ENCODE measurements around the gene CNN1. TPM values are rescaled to one million over a fixed set of nuclear protein-coding genes. Genes with fewer than 3 reads are reported as not detected.

Gene CNN1
- total and polyA plus RNA-seq, 2 experiments from 2014 or later = 13.3 to 20.9 TPM

DNA sequence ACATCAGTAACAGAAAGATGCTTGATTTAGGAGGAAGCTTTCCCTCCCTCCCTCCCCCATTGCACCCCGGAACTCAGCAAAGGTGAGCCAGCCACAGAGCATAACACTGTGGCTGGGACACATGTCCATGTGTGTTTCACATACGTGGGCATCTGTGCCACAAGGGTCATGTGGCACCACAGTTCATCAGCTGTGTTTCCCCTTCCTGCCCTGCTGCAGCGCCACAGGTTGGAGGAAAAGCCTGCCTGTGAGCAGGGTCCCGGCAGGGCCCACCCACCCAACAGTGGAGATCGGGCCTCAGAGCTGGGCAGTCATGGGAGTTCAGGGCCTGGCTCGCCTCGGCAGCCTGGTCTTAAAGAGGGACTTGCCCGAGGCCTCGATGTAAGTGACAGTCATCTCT lies 36.0 kb downstream of the CNN1 start (continued):
- no peak for TF ChIP-seq STAT1 (IDR thresholded peaks at IDR 0.05; ENCODE audit: unreplicated experiment)
- no peak for TF ChIP-seq ZNF331 (CRISPR knock-in tag; IDR thresholded peaks at IDR 0.05; ENCODE audit: low read depth)
- TF ChIP-seq EZH2 (IDR thresholded peaks at IDR 0.05; ENCODE audit: low read depth, unreplicated experiment) = no peak

- TF ChIP-seq ZNF114 (CRISPR knock-in tag; IDR thresholded peaks at IDR 0.05) (no peak), ETS1 (IDR thresholded peaks at IDR 0.05) (no peak), EZH2phosphoT487 (IDR thresholded peaks at IDR 0.05; ENCODE audit: unreplicated experiment) (no peak), POLR2AphosphoS5 (IDR thresholded peaks at IDR 0.05; ENCODE audit: low read depth) (no peak), EZH2 (IDR thresholded peaks at IDR 0.05; ENCODE audit: low read depth, unreplicated experiment) (no peak), JUNB (IDR thresholded peaks at IDR 0.05; ENCODE audit: unreplicated experiment) (no peak), STAT1 (IDR thresholded peaks at IDR 0.05; ENCODE audit: unreplicated experiment) (no peak), REST (IDR thresholded peaks at IDR 0.05; ENCODE audit: unreplicated experiment) (no peak), CREB1 (CRISPR knock-in tag; IDR thresholded peaks at IDR 0.05; ENCODE audit: low read depth) (no peak), NANOG (IDR thresholded peaks at IDR 0.05; ENCODE audit: borderline replicate concordance) (no peak)
- TF ChIP-seq, protein P1, sequence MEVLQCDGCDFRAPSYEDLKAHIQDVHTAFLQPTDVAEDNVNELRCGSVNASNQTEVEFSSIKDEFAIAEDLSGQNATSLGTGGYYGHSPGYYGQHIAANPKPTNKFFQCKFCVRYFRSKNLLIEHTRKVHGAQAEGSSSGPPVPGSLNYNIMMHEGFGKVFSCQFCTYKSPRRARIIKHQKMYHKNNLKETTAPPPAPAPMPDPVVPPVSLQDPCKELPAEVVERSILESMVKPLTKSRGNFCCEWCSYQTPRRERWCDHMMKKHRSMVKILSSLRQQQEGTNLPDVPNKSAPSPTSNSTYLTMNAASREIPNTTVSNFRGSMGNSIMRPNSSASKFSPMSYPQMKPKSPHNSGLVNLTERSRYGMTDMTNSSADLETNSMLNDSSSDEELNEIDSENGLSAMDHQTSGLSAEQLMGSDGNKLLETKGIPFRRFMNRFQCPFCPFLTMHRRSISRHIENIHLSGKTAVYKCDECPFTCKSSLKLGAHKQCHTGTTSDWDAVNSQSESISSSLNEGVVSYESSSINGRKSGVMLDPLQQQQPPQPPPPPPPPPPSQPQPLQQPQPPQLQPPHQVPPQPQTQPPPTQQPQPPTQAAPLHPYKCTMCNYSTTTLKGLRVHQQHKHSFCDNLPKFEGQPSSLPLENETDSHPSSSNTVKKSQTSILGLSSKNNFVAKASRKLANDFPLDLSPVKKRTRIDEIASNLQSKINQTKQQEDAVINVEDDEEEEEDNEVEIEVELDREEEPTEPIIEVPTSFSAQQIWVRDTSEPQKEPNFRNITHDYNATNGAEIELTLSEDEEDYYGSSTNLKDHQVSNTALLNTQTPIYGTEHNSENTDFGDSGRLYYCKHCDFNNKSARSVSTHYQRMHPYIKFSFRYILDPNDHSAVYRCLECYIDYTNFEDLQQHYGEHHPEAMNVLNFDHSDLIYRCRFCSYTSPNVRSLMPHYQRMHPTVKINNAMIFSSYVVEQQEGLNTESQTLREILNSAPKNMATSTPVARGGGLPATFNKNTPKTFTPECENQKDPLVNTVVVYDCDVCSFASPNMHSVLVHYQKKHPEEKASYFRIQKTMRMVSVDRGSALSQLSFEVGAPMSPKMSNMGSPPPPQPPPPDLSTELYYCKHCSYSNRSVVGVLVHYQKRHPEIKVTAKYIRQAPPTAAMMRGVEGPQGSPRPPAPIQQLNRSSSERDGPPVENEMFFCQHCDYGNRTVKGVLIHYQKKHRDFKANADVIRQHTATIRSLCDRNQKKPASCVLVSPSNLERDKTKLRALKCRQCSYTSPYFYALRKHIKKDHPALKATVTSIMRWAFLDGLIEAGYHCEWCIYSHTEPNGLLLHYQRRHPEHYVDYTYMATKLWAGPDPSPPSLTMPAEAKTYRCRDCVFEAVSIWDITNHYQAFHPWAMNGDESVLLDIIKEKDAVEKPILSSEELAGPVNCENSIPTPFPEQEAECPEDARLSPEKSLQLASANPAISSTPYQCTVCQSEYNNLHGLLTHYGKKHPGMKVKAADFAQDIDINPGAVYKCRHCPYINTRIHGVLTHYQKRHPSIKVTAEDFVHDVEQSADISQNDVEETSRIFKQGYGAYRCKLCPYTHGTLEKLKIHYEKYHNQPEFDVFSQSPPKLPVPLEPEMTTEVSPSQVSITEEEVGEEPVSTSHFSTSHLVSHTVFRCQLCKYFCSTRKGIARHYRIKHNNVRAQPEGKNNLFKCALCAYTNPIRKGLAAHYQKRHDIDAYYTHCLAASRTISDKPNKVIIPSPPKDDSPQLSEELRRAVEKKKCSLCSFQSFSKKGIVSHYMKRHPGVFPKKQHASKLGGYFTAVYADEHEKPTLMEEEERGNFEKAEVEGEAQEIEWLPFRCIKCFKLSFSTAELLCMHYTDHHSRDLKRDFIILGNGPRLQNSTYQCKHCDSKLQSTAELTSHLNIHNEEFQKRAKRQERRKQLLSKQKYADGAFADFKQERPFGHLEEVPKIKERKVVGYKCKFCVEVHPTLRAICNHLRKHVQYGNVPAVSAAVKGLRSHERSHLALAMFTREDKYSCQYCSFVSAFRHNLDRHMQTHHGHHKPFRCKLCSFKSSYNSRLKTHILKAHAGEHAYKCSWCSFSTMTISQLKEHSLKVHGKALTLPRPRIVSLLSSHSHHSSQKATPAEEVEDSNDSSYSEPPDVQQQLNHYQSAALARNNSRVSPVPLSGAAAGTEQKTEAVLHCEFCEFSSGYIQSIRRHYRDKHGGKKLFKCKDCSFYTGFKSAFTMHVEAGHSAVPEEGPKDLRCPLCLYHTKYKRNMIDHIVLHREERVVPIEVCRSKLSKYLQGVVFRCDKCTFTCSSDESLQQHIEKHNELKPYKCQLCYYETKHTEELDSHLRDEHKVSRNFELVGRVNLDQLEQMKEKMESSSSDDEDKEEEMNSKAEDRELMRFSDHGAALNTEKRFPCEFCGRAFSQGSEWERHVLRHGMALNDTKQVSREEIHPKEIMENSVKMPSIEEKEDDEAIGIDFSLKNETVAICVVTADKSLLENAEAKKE (CRISPR knock-in tag; IDR thresholded peaks at IDR 0.05) = no peak
- TF ChIP-seq, protein P2, sequence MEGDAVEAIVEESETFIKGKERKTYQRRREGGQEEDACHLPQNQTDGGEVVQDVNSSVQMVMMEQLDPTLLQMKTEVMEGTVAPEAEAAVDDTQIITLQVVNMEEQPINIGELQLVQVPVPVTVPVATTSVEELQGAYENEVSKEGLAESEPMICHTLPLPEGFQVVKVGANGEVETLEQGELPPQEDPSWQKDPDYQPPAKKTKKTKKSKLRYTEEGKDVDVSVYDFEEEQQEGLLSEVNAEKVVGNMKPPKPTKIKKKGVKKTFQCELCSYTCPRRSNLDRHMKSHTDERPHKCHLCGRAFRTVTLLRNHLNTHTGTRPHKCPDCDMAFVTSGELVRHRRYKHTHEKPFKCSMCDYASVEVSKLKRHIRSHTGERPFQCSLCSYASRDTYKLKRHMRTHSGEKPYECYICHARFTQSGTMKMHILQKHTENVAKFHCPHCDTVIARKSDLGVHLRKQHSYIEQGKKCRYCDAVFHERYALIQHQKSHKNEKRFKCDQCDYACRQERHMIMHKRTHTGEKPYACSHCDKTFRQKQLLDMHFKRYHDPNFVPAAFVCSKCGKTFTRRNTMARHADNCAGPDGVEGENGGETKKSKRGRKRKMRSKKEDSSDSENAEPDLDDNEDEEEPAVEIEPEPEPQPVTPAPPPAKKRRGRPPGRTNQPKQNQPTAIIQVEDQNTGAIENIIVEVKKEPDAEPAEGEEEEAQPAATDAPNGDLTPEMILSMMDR (conservative IDR thresholded peaks at IDR 0.05; ENCODE audit: low read depth in 2 of 2) = no peak
- Histone ChIP-seq H4K20me1 (replicated peaks; ENCODE audit: insufficient read depth) (no peaks in the 10 kb centered on the region), H3K4me3 (no peak overlapping the region), H3K27me3 (ENCODE audit: insufficient read depth) (peaks cover 6% of the 10 kb centered on the region; the same call in 1 of the 2 replicates), H3K27ac (ENCODE audit: low read depth) (no peak overlapping the region), H3F3A (replicated peaks; ENCODE audit: low read depth) (0 out of 2 replicates have a peak, but pooled peaks cover 3% of the 10 kb centered on the region), H3K79me2 (replicated peaks; ENCODE audit: insufficient read depth) (no peaks in the 10 kb centered on the region), H2AFZ (no peak overlapping the region), H3K4me1 (ENCODE audit: insufficient read depth) (no peaks in the 10 kb centered on the region), H3K36me3 (ENCODE audit: insufficient read depth) (no peaks in the 10 kb centered on the region), H3K9me2 (ENCODE audit: insufficient read depth) (no peaks in the 10 kb centered on the region), H3K4me2 (no peak overlapping the region)
- ATAC-seq (no peak), DNase-seq (ENCODE audit: low spot score) (no peak)
- no peak overlapping the region for H3K27ac Mint-ChIP-seq
- no peak overlapping the region for H3K4me3 Mint-ChIP-seq
- peaks cover 9% of the 10 kb centered on the region; the same call in 1 of the 3 replicates for H3K4me1 Mint-ChIP-seq
- H3K9me3 Mint-ChIP-seq = no peaks in the 10 kb centered on the region
- no peaks in the 10 kb centered on the region for H3K36me3 Mint-ChIP-seq (ENCODE audit: low read depth)
- H3K27me3 Mint-ChIP-seq (ENCODE audit: insufficient read depth, low read depth, poor library complexity) = peaks cover 17% of the 10 kb centered on the region
These were observed 37.6 kb downstream of the CNN1 start for GRCh38 chr19:11576227-11576626.

Measured in GM23338 (cell line).